HCT116 (cell line): ENCODE measurements around the gene MRPS12. TPM values are rescaled to one million over a fixed set of nuclear protein-coding genes. Genes with fewer than 3 reads are reported as not detected.

ENCODE experiments used
- ATAC-seq: fragments of 200-7000 bp; cut with Tn5 transposase; 2 replicates; pipeline ENCODE4 v1.9.1; 2020; ENCODE audit warnings: mild to moderate bottlenecking, moderate library complexity
- BruUV-seq: library from RNA; stranded (reverse); fragments of 400-500 nt; replicated peaks from 2 replicates; lab custom pipeline; 2021; lab: Mats Ljungman, UMichigan
- CTCF ChIA-PET: fragments of 300-600 bp; sonication (Branson Sonifier 250); formaldehyde crosslinking; loops from one replicate; lab custom pipeline; 2021; ENCODE audit warnings: antibody characterized with exemption; lab: Charles Lee
- POLR2A ChIA-PET: fragments of 300-600, 350-600 bp; sonication (Branson Sonifier 250); formaldehyde crosslinking; loops from one replicate; lab custom pipeline; 2021; ENCODE audit warnings: antibody characterized with exemption; lab: Charles Lee
- RAD21 ChIA-PET, 2 experiments: fragments of 300-600 bp; sonication (Branson Sonifier 250); formaldehyde crosslinking; loops; one replicate each; lab custom pipeline; 2023; ENCODE audit warnings: low total read pairs in 2 of 2; ENCODE audit not compliant: uncharacterized antibody in 2 of 2, unreplicated experiment in 2 of 2, low non-redundant PET in 1 of 2; lab: Charles Lee
- DNase-seq: peaks from one replicate; pipeline ENCODE4 v3.0.0-alpha.2; 2010; ENCODE audit warnings: low read depth, low spot score
- H2AFZ ChIP-seq: fragments of 200-600 bp; shearing (Covaris generic), sonication (generic); 2 replicates; pipeline ENCODE4 v1.6.1; 2017; ENCODE audit warnings: low read depth, mixed run types, mixed read lengths, antibody characterized with exemption, low read length; ENCODE audit not compliant: poor library complexity, severe bottlenecking
- H3K27ac ChIP-seq: 2 replicates; pipeline ENCODE4 v1.5.1; 2012; ENCODE audit warnings: low read depth, low read length
- H3K27me3 ChIP-seq: fragments of 200-600 bp; sonication (generic); 2 replicates; pipeline ENCODE4 v1.6.1; 2016; ENCODE audit warnings: mixed run types, low read length, mixed read lengths; ENCODE audit not compliant: insufficient read depth
- H3K36me3 ChIP-seq, 2 experiments: fragments of 200-500 bp in 1 of 2; fragments of 200-600 bp in 1 of 2; sonication (Bioruptor generic) in 1 of 2; sonication (generic) in 1 of 2; 2 replicates each; pipeline versions ENCODE4 v1.5.1 to v1.6.1; 2014 to 2016; ENCODE audit warnings: low read length in 2 of 2, inconsistent platforms in 1 of 2, mixed read lengths in 1 of 2, mixed run types in 1 of 2; ENCODE audit not compliant: insufficient read depth in 2 of 2, control insufficient read depth in 1 of 2
- H3K4me1 ChIP-seq, 2 experiments: fragments of 200-600 bp in 1 of 2; sonication (generic) in 1 of 2; 2 replicates each; pipeline versions ENCODE4 v1.5.1 to v1.6.1; 2012 to 2017; ENCODE audit warnings: low read length in 2 of 2, inconsistent platforms in 1 of 2, mild to moderate bottlenecking in 1 of 2, mixed read lengths in 1 of 2, mixed run types in 1 of 2, moderate library complexity in 1 of 2; ENCODE audit not compliant: insufficient read depth in 2 of 2, control insufficient read depth in 1 of 2
- H3K4me2 ChIP-seq: fragments of 200-600 bp; sonication (generic); 2 replicates; pipeline ENCODE4 v1.6.1; 2017; ENCODE audit warnings: mixed run types, low read length, mixed read lengths
- H3K4me3 ChIP-seq, 2 experiments: fragments of 200-600 bp in 1 of 2; sonication (generic) in 1 of 2; replicated peaks in 1 of 2; 2 replicates each; pipeline ENCODE4 v1.5.1; 2011 to 2016; ENCODE audit warnings: low read length in 2 of 2, control low read depth in 1 of 2, low read depth in 1 of 2, mild to moderate bottlenecking in 1 of 2, mixed read lengths in 1 of 2, mixed run types in 1 of 2
- H3K79me2 ChIP-seq: fragments of 200-600 bp; sonication (generic); 2 replicates; pipeline ENCODE4 v1.6.1; 2017; ENCODE audit warnings: mild to moderate bottlenecking, mixed run types, low read length, moderate library complexity, mixed read lengths; ENCODE audit not compliant: insufficient read depth
- H3K9ac ChIP-seq: fragments of 200-600 bp; sonication (generic); 2 replicates; pipeline ENCODE4 v1.6.1; 2016; ENCODE audit warnings: low read length, mixed read lengths
- H3K9me2 ChIP-seq: fragments of 200-600 bp; sonication (generic), shearing (Covaris generic); 2 replicates; pipeline ENCODE4 v1.6.1; 2017; ENCODE audit warnings: mixed run types, mild to moderate bottlenecking, moderate library complexity; ENCODE audit not compliant: insufficient read depth
- H3K9me3 ChIP-seq, 2 experiments: fragments of 200-500 bp in 1 of 2; fragments of 200-600 bp in 1 of 2; sonication (Bioruptor generic) in 1 of 2; sonication (generic) in 1 of 2; 2 replicates each; pipeline ENCODE4 v1.6.1; 2014 to 2017; ENCODE audit warnings: low read length in 2 of 2, mixed read lengths in 2 of 2, inconsistent platforms in 1 of 2, low read depth in 1 of 2, mild to moderate bottlenecking in 1 of 2, mixed run types in 1 of 2, moderate library complexity in 1 of 2; ENCODE audit not compliant: control insufficient read depth in 1 of 2, insufficient read depth in 1 of 2
- H4K20me1 ChIP-seq: fragments of 200-600 bp; sonication (generic), shearing (Covaris generic); 2 replicates; pipeline ENCODE4 v1.6.1; 2017; ENCODE audit warnings: mixed run types, mild to moderate bottlenecking, moderate library complexity; ENCODE audit not compliant: insufficient read depth
- ATF3 ChIP-seq: IDR thresholded peaks from 2 replicates; pipeline ENCODE4 v1.6.1; 2012
- CBX3 ChIP-seq: IDR thresholded peaks from 2 replicates; pipeline ENCODE4 v1.6.1; 2012; ENCODE audit warnings: low read depth
- CEBPB ChIP-seq: IDR thresholded peaks from 2 replicates; pipeline ENCODE4 v1.6.1; 2012; ENCODE audit warnings: low read depth
- EGR1 ChIP-seq: IDR thresholded peaks from 2 replicates; pipeline ENCODE4 v1.6.1; 2012; ENCODE audit warnings: low read depth
- FOSL1 ChIP-seq: IDR thresholded peaks from 2 replicates; pipeline ENCODE4 v1.6.1; 2012; ENCODE audit warnings: low read depth
- JUND ChIP-seq: IDR thresholded peaks from 2 replicates; pipeline ENCODE4 v1.6.1; 2012
- POLR2A ChIP-seq: IDR thresholded peaks from 2 replicates; pipeline ENCODE4 v1.7.0; 2011; ENCODE audit warnings: borderline replicate concordance; ENCODE audit not compliant: insufficient read depth, insufficient read length; ENCODE audit errors: extremely low read depth
- REST ChIP-seq: IDR thresholded peaks from 2 replicates; pipeline ENCODE4 v1.6.1; 2012; ENCODE audit warnings: low read depth
- SIN3A ChIP-seq: IDR thresholded peaks from 2 replicates; pipeline ENCODE4 v1.6.1; 2012; ENCODE audit warnings: low read depth
- SP1 ChIP-seq: IDR thresholded peaks from 2 replicates; pipeline ENCODE4 v1.6.1; 2012; ENCODE audit warnings: low read depth
- TCF7L2 ChIP-seq: IDR thresholded peaks from 2 replicates; pipeline ENCODE4 v1.7.0; 2011; ENCODE audit warnings: borderline replicate concordance, inconsistent platforms; ENCODE audit not compliant: insufficient read depth, insufficient read length; ENCODE audit errors: extremely low read depth
- YY1 ChIP-seq: IDR thresholded peaks from 2 replicates; pipeline ENCODE4 v1.6.1; 2011; ENCODE audit warnings: low read length, low read depth, moderate library complexity, mild to moderate bottlenecking; ENCODE audit not compliant: insufficient replicate concordance; ENCODE audit errors: extremely low read depth
- ZFX ChIP-seq: fragments of 450-650 bp; IDR thresholded peaks from 2 replicates; pipeline ENCODE4 v1.6.1; 2017
- ZNF274 ChIP-seq: fragments of 200-500 bp; sonication (Bioruptor generic); IDR thresholded peaks from 2 replicates; pipeline ENCODE4 v1.6.1; 2014; ENCODE audit warnings: mild to moderate bottlenecking, low read depth, low read length, inconsistent platforms
- intact Hi-C: fragments of 100-400 bp; cut with micrococcal nuclease; formaldehyde crosslinking; loops from 2 replicates; pipeline ENCODE4 v1.10.0; 2022
- total RNA-seq: library from RNA; stranded (reverse); gene quantifications from one replicate; pipeline ENCODE4 v1.2.1, GENCODE V29; 2021; ENCODE audit not compliant: unreplicated experiment
- TF ChIP-seq, protein P1 (sequence below), 3 experiments: fragments of 200-600 bp in 1 of 3; sonication (generic) in 1 of 3; IDR thresholded peaks in 2 of 3; conservative IDR thresholded peaks in 1 of 3; 2 replicates each; pipeline ENCODE4 v1.5.1; 2012 to 2017; ENCODE audit warnings: low read depth in 2 of 3, low read length in 2 of 3, antibody characterized with exemption in 1 of 3, borderline replicate concordance in 1 of 3, control low read depth in 1 of 3, mild to moderate bottlenecking in 1 of 3, mixed read lengths in 1 of 3, mixed run types in 1 of 3, moderate library complexity in 1 of 3; ENCODE audit not compliant: insufficient read depth in 1 of 3

Gene MRPS12
- total RNA-seq, 1 experiment from 2014 or later = 97.7 TPM

DNA sequence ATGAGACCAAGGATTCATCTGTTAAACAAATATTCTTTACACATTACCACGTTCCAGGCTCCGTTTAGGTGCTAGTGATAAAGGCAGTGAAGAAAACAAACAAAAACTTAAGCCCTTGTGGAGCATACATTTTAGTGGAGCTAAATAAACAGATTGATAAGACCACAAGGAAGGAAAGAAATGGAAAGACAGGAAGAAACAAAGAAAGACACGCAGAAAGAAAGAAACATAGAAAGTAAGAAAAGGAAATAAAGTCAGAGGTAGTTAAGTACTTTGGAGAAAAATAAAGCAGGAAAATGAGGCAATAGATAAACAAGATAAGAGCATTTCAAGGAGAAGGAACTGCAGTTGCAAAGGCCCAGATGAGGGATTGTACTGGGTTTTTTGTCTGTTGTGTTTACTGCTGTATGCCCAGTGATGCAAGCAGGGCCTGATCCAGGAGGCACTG, 30.0 kb upstream of the MRPS12 start (continued):
- TF ChIP-seq REST (no peak), JUND (no peak), EGR1 (no peak)

DNA sequence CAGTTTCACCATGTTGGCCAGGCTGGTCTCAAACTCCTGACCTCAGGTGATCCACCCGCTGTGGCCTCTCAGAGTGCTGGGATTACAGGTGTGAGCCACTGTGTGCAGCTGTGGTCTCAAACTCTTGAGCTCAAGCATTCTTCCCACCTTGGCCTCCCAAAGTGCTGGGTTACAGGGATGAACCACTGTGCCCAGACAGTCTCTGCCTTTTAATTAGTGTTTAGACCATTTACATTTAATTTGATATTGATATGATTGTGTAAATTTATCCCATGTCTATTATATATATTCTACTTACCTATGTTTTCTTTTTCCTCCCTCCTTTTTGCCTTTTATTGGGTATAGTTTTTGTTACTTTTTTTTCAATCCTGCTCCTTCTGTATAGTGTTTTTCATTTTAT, 29.1 kb upstream of the MRPS12 start:
- intact Hi-C loops = no loop called here
- peaks cover 0 to 5% of the 10 kb centered on the region in 2 experiments; a peak in 1 of 4 replicates for H3K9me3 ChIP-seq
- no peak overlapping the region for H3K9ac ChIP-seq
- H3K9me2 ChIP-seq = no peaks in the 10 kb centered on the region
- ChIA-PET POLR2A (no interaction called here), CTCF (no interaction called here), RAD21 (no interaction called here)
- H3K27me3 ChIP-seq = no peaks in the 10 kb centered on the region
- H3K4me3 ChIP-seq = no peak overlapping the region
- no TSS peak for BruUV-seq
- ATAC-seq (no peak), DNase-seq (no peak)
- H4K20me1 ChIP-seq = no peaks in the 10 kb centered on the region
- H3K36me3 ChIP-seq = peaks cover 0 to 6% of the 10 kb centered on the region in 2 experiments; a peak in 1 of 4 replicates
- no peak overlapping the region for H3K27ac ChIP-seq
- no peak overlapping the region for H2AFZ ChIP-seq
- H3K4me2 ChIP-seq = no peak overlapping the region
- H3K4me1 ChIP-seq = peaks cover 0 to 18% of the 10 kb centered on the region in 2 experiments; a peak in 2 of 4 replicates
- H3K79me2 ChIP-seq = peaks cover 20% of the 10 kb centered on the region
- TF ChIP-seq ZNF274 (no peak), REST (no peak), SIN3A (no peak), ZFX (no peak), CEBPB (no peak), EGR1 (no peak), FOSL1 (no peak), ATF3 (no peak), YY1 (no peak), CBX3 (no peak), TCF7L2 (no peak), POLR2A (no peak), JUND (no peak), SP1 (no peak)
- TF ChIP-seq, protein P1, sequence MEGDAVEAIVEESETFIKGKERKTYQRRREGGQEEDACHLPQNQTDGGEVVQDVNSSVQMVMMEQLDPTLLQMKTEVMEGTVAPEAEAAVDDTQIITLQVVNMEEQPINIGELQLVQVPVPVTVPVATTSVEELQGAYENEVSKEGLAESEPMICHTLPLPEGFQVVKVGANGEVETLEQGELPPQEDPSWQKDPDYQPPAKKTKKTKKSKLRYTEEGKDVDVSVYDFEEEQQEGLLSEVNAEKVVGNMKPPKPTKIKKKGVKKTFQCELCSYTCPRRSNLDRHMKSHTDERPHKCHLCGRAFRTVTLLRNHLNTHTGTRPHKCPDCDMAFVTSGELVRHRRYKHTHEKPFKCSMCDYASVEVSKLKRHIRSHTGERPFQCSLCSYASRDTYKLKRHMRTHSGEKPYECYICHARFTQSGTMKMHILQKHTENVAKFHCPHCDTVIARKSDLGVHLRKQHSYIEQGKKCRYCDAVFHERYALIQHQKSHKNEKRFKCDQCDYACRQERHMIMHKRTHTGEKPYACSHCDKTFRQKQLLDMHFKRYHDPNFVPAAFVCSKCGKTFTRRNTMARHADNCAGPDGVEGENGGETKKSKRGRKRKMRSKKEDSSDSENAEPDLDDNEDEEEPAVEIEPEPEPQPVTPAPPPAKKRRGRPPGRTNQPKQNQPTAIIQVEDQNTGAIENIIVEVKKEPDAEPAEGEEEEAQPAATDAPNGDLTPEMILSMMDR (IDR thresholded peaks at IDR 0.05 in 2 of 3, conservative IDR thresholded peaks at IDR 0.05 in 1 of 3; ENCODE audit: borderline replicate concordance in 1 of 3, insufficient read depth in 1 of 3, low read depth in 2 of 3, low read length in 2 of 3) = no peak
